GM19099 (cell line): ENCODE measurements around the gene TMEM154.

ENCODE experiments used
- POLR2A ChIP-seq: IDR thresholded peaks from 3 replicates; pipeline ENCODE4 v1.6.1; 2011; ENCODE audit warnings: low read depth; ENCODE audit not compliant: insufficient read length; ENCODE audit errors: extremely low read depth

The TMEM154 gene

DNA sequence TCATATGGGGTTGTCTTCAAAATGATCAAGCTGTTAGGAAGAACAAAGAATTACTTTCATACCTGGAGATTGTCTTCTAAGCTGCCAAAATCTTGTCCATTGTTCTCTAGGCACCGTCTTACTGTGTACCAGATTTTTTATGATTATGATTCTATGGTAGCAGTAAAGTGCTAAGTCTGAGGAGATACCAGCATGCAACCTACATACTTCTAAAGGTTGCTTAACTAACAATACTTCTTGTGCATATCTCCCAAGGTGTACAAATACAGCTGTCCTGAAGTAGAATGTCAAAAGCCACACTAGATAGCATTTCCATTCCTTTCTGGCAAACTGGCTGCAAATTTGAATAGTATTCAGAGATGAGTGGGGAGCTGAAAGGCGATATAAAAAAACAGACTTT, 81.3 kb downstream of the TMEM154 start:
- no peak for TF ChIP-seq POLR2A

DNA sequence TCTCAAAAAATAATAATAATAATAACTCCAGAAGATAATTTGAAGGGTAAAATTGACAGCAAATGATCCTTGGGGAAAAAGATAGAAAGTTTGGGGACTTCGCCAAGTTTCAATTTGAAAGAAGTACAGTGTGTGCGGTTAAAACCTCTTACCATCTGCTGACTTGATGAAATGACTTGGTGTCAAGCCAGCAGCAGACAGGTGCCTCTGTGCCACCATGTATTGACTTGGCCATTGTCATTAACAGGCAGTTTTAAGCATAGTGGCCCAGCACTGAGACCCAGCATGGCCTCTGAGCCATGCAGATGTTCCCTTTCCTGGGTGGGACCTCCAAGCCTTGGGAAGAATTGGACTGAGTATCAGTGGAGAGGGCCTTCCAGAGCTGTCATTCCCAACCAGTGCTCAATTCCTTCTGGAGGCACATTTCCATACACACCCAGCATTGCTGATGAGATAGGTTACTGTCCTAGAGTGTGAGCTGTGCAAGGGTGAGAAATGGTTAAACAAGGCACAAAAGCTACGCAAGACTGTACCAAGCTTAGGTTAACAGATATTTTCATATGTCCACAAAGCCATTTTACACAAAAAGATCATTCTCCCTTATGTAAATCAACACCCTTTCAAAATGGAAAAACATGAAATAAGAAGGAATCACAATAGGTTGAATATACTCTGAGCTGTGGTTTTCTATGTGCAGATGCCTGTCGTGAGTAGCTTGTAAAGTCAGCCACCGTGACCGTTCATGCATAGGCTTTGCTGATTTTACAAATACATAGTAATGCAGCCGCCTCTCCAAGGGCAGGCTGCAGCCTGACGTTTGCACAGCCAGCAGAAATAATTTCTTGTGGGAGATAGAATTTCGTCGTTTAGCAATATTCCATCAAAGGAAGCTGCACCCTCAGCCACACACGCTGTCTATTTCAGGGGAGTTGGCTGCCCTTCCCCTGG, 84.5 kb downstream of the TMEM154 start:
- TF ChIP-seq POLR2A = no peak

DNA sequence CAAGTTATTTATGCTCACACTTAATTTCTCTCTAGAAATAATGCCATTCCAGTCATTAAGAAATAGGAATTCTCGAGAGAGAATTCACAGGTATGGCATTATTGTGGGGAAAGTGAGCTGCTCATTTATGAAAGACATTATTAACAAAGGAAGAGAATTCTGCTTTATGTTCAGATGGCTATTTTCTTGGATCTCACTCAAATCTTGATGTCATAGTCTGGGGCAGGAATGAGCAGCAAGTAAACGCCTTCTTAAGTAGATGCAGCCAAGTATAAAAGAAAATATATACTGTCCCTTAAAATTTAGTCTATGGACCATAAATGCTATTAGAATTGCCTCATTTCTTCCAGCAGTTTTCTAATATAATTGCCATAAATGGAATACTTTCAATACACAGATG, 85.7 kb downstream of the TMEM154 start:
- no peak for TF ChIP-seq POLR2A

DNA sequence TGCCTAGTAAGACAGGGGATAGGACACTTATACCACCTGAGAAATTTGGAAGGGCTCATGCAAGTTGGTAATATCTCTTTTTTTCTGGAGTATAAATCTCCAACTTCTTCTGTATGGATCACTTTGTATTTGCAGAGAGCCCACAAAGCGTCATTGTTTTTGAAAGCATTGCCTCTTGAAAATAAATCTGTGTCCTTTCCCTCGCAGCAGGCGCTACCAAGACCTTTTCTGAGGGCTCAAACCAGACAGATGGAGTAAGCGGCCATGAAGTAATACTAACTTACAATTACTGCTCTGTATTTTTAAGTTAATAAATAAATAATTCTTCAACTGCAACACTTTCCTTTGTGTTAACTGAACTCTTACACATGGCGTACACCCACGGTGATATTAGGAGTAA, 87.9 kb downstream of the TMEM154 start:
- TF ChIP-seq POLR2A = no peak

DNA sequence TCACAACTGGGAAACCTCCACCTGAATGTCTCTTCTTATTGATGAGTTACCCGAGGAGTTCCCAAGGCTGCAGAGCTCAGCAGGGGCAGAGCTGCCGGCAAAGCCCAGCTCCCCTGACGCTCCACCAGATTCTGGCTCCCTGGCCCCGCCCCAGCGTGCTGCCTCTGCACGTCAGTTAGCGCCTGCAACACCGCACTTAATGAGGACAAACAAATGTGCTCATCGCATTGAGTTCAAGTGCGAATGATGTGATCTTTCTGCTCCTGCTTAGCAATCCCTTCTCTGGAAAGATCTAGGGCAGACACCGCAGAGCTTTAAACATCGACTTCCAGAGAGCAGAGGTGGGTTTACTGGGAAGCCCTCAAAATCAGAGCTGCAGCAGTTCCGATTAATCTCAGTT, 88.4 kb downstream of the TMEM154 start:
- TF ChIP-seq POLR2A = no peak

DNA sequence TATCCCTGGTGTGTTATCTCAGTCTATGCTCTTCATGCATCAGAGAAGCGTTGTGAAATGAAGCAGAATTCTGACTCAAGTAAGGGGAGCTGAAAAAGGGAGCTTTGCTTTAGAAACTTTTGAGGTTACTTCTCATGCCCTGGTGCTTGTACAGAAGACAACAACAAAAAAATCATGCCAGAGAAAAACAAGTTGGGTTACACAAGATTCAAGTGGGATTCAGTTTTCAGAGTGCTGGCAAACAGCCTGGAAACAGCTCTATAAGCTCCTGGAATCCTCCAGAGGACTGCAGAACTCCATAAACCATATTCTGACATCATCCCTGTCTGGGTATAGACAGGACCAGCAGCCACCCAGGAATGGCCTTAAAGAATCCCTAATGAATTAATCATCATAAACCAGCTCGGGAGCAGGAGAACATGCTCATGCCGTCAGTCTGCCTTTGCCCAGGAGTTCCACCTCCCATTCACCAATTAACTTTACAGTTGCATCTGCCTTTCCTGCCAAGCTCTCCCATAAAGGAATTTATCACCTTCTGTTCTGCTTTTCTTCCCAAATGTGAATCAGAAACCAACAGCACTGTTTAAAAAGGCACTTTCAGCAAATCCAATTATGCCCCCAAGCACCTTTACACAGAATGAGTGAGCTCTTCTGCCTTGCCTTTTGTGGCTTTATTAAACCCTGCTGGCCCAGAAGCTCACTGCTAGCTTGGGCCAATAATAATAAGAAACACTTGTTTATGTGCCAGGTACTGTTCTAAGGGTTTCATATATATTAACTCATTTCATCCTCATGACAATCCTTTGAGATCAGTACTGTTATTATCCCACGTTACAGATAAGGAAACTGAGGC, 89.4 kb downstream of the TMEM154 start:
- no peak for TF ChIP-seq POLR2A

DNA sequence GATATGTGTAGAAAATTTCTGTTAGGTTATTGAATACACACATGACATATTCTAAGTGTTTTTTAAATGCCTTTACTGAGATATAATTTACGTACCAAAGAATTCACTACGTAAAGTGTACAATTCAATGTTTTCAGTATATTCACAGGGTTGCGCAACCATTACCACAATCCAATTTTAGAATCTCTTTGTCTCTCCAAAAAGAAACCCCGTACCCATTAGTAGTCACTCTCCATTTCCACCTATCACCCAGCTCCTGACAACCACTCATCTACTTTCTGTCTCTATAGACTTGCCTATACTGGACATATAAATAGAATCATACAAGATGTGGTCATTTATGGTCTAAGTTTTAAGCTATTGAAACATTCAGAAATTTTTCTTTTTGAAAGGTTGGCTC, 90.9 kb downstream of the TMEM154 start:
- TF ChIP-seq POLR2A = no peak

DNA sequence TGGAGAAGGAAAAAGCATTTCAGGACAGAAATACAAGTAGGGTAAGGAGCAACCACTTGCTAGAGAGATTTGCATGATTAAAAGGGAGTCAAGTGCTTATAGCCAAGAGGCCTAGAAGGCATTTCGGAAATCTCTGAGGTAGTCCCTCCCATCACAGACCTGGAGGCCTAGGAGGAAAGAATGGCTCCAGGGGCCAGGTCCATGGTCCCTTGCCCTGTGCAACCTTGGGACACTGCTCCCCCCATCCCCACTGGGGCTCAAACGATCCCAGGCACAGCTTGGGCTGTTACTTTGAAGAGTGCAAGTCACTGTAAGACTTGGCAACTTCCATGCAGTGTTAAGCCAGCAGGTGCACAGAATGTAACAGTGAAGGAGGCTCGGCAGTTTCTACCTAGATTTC, 92.7 kb downstream of the TMEM154 start:
- no peak for TF ChIP-seq POLR2A

DNA sequence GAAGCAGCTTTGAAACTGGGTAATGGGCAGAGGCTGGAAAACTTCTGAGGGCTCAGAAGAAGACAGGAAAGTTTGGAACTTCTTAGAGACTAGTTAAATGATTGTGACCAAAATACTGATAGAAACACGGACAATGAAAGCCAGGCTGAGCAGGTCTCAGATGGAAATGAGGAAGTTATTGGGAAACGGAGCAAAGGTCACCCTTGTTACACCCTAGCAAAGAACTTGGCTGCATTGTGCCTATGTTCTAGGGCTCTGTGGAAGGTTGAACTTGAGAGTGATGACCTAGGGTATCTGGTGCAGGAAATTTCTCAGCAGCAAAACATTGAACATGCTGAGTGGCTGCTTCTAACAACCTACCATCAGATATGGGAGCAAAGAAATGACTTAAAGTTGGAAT, 93.1 kb downstream of the TMEM154 start:
- no peak for TF ChIP-seq POLR2A

DNA sequence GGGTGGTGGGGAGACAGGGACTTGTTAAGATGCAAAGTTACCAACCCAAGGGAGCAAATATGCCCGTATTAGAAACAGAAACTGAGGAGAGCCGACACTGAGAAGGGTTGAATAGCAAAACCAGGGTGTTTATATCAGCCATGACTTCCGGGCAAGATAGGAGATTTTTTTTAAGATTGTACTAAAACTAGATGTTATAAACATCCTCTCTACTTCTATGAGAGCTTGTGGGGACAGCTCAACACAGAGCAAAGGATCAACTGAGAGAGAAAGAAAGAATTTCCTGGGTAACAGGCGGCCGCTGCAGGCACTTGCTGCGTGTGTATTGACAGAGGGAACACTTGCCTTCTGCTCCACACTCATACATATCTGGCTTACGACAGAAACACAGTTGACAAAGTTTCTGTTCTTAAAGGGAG, 94.8 kb downstream of the TMEM154 start:
- TF ChIP-seq POLR2A = no peak

DNA sequence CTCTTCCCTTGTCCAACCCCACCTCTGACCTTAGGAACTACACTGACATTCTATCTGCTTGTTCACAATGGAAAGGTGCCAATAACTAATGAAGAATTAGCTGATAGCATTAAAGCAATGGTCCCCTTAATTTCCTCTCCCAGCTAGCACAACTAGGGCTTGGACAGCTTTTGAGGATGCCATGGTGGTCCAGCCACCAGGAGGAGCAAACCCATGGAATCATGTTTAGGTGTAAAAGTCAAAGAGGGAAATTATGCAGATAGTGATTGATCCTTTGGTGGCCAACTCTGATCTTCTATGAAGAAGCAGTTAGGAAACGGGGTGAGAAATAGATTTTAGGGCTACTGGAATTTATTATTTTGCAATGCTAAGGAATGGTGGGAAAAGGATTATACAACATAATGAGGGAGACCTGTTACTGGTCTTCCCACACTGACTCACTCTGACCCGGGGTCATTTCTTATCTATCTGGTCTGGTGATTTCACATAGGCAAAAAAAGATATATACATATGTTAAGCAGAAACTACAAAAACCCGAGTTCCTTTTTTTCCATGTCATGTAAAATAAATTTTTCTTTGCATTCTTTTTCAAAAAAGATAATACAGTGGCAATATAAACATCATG, 98.1 kb downstream of the TMEM154 start:
- TF ChIP-seq POLR2A = no peak

DNA sequence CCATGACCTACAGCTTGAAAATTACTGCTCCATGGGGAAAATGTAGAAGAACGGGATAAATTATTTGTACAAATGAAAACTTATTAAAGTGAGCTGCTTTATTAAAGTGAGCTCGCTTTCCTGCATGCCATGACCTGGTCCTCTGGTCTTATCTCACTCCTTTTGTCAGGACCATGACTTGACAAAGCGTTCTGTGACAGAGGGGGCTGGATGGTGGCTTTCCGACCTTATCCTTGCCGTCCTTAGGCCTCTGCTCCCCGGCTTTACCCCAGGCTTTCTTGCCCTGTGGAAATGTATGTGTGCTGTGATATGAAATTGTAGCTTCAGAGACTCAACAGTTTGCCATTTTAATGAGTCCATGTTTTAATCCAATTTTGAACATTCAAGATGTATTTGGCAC, 99.9 kb downstream of the TMEM154 start:
- no peak for TF ChIP-seq POLR2A

DNA sequence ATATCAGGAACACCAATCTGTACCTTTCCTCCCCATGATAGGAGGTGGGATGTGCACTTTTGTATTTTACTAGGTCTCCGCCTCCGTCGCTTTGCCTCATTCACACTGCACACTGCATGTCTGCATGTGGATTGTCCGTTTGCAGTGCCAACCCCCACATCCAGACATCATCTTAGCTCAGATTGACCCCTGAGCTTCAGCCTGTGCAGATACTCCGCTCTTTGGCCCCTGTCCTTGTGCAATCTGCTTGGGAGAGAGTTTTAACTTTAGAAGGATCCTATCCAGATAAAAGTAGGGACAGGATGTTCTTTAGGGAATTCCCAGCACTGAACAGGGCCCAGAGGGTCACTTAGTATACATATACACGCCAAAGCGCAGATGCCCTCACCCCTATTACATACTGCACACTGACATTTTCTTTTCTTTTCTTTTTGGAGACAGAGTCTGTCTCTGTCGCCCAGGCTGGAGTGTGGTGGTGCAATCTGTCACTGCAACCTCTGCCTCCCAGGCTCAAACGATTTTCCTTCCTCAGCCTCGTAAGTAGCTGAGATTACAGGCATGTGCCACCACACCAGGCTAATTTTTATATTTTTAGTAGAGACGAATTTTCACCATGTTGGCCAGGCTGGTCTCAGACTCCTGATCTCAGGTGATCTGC, 100.6 kb downstream of the TMEM154 start:
- no peak for TF ChIP-seq POLR2A

DNA sequence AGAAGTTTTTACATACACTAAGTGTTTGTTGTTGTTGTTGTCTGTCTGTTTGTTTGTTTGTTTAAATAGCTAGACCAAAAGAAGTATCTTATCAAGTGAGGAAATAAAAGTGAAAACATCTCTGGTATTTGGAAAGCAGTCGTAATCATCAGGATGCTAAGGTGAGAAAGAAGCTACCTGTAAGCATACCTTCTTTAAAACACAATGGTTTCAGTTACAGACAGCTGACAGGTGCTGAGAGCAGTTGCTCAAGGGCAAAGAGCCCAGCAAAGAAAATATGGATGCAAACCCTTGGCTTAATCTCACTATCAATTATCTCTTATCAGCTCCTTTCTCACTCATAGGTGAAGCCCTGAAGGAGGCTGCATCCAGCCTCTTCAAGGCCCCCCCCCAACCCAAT, 101.1 kb downstream of the TMEM154 start:
- TF ChIP-seq POLR2A = no peak
